Measurements from ENCODE around the gene HIF1AN.

HIF1AN gene

DNA sequence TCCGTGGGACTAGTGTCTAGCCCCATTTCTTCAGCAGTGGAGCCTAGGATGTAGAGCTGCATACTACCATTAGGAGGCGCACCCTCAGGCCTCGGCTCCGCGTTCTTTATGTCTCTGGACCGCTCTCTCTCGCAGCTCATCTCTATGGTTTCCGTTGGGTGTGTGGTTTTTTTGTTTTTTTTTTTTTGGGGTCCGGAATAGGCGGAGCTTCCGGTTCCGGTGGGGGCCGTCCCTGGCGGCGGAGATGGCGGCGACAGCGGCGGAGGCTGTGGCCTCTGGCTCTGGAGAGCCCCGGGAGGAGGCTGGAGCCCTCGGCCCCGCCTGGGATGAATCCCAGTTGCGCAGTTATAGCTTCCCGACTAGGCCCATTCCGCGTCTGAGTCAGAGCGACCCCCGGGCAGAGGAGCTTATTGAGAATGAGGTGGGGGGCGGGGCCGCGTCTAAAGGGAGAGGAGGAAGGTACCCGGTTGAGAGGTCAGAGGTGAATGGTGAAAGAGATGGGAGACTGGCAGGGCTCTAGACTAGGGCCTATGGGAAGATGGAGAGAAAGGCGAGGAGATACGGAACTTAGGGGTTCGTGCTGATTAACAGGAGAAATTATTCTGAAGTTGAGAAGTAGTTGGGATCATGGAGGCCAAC is at the start of gene HIF1AN:
Gene HIF1AN (plus strand): TSS at position 229 of the 639 bp plus-strand sequence. CDS start 16 bp downstream, at position 245.
- peak; percentile 99 for ATAC-seq
- peak; percentile 88 for DNase-seq

DNA sequence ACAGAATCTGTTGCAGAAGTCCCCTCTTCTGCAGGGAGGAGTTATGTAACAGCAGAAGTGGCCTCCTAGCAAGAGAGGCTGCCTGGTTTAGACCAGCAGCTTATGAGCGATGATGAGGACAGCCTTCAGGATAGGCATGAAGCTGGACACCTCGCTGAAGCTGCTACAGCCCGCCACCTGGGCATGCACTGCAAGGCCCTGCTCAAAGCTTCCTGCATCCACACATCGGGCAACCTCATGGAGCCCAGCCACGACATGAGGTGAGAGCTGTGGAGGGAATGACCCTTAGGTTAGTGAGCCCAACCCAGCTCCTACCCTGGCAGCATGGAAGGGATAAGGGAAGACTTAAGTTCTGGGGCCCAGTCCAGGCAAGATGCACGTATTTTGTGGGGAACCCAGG is 48.2 kb upstream of the HIF1AN start:
- no peak for DNase-seq
- ATAC-seq: no peak

DNA sequence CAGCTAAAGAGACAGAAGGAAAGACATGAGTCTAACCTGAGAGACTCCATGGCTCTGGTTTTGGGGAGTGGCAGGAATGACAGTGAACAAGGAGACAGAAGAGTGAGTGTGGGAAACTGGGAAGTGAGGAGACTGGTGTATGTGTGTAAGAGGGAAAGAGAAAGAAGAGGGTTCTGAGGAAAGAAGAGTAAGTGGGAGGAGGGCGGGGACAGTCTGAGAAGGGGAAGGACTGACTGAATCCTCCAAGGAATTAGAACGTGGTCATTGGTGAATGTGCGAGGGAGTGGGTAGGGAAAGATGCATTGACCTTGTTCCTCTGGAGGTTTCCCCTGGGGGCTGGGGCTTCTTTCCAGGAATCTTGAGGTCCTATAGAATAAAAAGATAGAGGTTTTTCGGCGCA is 46.3 kb upstream of the HIF1AN start:
- ATAC-seq (no peak), DNase-seq (no peak)

DNA sequence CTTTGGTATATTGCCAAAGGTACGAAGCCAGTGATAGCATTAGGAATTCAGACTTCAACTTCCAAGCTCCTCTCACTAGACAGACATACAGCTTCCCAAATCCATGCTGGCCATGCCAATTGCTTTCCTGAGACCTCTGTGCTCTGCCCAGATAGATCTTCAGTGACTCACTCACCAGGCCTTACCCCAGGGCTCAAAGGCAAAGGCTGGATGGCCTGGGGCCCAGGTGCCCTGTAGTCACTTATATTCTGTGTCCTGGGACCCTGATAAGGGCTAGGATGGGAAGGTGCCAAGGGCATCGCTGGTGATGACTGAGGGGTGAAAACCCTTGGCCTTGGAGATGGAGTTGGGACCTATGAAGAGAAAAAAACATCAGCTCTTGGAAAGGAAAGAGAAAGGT is 45.2 kb upstream of the HIF1AN start:
- DNase-seq: no peak
- ATAC-seq: no peak

DNA sequence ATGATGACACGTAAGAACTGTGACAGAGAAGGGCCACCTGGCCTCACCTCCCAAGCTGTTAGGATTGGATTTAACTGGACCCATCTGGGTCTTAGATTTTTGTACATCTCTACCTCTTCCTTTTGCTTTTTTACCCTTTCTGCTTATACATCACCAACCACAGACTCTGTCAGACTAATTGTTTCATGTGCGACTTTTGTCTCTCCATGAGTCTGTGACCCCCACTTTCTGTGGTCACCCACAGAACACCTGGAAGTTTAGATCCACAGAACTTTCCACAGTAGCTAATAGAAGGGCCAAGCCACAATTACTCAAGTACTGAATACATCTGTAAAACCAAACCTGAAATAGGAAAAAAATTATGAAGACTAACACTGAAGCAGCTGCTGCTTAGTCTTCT is 39.2 kb upstream of the HIF1AN start:
- ATAC-seq (peak; percentile 67), DNase-seq (no peak)

DNA sequence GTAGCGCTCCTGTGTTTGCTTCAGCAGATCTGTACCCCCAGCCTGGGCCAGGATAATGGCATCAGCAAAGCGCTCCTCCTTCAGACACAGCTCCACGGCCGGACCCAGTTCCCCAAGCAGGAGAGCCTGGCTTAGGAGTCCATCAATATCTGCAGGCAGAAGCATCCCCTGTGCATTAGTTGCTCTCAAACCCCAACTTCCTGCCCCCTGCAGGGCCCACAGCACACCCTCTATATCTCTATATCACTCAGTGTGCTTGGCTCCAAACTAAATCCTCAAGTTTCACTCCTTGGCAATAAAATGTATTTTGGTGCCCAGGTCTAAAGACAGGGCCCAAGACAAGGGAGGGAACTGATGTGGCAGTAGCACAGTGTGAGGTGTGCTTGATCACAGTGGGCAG is 37.7 kb upstream of the HIF1AN start:
- ATAC-seq: no peak
- DNase-seq: no peak

DNA sequence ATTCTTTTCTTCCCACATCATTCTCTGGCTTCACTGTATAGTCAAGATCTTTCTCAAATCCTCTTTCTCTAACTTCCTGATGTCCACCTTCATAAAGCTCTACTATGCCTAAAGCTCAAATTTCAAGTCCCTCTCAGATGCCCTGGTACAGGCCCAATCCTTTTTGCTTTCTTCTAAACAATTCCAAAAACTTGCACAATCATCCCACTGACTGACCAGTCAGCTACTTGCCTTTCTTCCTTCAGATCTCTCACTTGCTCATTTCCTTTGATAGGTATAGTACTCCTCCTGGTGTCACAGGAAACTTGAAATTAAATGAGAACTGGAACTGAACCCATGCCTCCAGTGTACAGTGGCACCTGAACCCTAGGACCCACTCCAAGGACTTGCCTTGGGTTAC is 34.3 kb upstream of the HIF1AN start:
- ATAC-seq: no peak
- DNase-seq: no peak

DNA sequence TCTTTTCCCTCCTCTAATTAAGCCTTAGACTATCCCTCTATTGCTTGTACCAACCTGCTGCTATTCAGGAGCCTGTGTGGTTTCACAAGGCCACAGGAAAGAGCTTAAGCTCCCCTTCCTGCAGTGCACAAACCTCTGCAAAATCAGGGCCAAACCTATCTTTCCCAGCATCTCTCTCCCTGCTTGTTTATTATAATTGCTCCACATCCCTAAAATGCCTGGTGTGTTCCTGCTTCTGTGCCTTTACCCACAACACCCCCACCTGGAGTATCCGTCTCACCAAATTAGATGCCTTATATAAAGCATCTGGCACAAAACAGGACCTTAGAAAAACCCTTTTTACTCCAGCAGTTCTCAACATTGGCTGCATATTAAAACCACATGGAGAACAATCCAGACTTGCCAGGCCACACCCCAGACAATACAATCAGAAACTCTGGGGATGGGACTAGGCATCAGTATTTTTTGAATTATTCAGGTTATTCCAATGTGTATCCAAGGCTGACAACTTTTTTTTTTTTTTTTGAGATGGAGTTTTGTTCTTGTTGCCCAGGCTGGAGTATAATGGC is 32.7 kb upstream of the HIF1AN start:
- DNase-seq (no peak), ATAC-seq (no peak)

DNA sequence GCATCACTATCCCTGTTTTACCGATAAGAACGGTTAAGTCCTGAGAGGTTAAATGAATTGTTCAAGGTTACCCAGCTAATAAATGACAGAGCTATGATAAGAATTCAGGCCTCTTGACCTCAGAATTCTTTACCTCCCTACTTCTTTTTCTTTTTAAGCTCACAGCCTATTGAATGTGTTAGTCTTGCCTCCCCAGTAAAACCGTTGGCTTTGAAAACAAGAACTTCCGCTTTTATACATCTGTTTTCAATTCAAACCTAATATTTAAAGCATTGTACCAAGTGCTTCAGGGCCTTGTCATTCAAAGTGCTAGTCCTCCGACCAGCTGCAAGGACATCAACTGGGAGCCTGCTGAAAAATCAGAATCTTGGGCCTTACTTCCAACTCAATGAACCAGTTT is 31.6 kb upstream of the HIF1AN start:
- ATAC-seq (no peak), DNase-seq (no peak)

DNA sequence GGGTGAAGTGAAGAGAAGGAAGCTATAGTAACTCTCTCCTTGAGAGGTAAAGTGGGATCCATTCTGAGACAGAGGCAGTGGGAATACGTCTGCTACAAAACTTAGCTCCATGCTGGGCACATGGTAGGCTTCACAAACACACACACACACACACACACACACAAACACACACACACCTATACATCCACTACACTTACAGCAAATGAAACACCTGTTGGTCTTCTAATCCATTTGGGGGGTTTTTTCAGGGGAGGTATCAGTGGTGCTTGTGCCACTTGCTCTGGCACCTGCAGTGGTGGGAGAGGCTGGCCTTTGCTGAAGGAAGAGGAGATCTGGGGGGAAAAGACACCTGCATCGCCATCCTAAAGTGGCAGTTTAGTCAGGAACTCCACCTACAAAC is 30.6 kb upstream of the HIF1AN start:
- no peak for ATAC-seq
- DNase-seq: no peak

DNA sequence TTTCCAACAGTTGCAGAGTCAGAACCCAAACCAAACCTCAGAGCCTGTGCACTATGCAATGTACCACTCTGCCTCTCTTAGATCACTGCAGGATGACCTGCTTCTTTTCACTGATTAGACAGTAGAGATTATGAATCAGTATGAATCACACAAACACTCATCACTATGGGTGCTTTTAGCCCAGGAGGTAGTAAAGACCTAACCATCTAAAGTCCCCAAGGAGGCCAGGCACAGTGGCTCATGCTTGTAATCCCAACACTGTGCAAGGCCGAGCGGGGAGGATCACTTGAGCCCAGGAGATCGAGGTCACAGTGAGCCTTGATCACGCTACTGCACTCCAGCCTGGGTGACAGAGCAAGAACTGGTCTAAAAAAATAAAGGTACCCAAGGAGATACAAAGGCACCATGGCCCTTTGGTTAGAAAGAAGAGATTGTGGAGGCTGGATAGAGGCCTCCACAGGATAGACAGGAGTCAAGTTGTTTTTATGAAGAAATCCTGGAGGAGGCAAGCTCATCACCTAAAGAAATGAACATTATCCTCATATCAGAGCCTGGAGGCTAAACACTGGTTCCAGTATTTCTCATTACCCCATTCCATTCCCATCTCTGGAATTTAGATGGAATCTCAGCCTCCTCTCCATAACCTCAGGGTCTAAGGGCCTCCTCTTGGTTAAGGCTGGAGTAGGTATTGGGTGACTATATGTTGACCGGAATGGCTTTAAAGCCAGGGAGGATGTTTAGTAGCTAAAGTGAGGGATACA is 29.0 kb upstream of the HIF1AN start:
- ATAC-seq: peak; percentile 81
- peak; percentile 40 for DNase-seq

DNA sequence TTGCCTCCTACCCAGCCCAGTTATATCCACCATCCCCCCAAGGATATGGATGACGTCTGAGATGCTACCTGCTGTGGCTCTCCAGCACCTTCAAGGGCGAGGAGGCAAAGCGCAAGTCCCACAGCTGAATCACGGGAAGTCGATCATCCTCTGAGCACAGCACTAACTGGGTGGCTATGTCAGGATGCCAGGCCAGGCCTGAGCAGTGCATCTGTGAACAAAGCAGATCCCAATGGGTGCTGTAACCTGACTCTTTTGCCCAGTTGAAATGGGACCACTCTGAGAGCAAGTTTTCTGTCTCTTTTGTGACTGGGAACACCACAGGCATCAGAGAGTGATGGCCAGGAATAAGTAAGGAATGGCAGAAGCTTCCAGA is 28.4 kb upstream of the HIF1AN start:
- ATAC-seq (no peak), DNase-seq (no peak)

DNA sequence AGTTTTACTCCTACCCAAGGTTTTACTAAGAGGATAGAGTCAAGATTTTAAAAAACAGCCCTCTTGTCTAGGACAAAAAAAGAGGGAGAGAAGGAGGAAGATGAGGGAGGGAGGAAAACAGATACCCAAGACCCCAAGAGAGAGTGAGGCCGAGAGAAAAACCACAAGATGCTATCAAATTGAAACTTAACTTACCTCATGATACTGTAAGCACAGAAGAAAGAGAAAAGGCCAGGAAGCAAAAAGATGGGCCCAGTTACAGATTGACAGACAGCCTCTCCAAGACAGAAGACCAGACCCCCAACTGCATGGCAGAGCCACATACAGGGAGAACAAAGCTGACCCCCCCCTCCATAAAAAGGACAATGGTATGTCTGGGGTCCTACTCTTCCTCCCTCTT is 27.5 kb upstream of the HIF1AN start:
- ATAC-seq: no peak

DNA sequence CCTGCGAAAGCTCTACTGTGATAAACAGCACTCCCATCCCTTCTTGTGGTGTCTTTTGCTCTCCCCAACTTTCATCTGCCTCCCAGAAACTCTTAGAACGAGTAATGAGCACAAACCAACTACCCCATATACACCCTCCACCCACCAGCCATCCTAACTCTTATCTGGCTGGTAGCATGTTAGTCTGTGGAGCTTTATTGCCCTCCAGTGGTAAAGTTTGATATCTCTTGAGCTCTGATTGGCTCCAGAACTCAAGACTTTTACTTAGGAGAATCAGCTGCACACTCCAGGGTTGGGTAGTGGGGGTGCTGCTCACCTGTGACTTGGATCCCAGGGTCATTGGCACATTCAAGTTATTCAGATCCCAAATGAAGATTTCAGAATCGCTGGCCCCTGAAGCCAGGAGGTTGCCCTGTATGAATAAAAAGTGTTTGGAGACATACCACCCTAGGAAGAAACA is 27.0 kb upstream of the HIF1AN start:
- ATAC-seq: peak; percentile 33
- no peak for DNase-seq

More for the DNA sequence above, 27.5 kb upstream of the HIF1AN start:
- no peak for DNase-seq

DNA sequence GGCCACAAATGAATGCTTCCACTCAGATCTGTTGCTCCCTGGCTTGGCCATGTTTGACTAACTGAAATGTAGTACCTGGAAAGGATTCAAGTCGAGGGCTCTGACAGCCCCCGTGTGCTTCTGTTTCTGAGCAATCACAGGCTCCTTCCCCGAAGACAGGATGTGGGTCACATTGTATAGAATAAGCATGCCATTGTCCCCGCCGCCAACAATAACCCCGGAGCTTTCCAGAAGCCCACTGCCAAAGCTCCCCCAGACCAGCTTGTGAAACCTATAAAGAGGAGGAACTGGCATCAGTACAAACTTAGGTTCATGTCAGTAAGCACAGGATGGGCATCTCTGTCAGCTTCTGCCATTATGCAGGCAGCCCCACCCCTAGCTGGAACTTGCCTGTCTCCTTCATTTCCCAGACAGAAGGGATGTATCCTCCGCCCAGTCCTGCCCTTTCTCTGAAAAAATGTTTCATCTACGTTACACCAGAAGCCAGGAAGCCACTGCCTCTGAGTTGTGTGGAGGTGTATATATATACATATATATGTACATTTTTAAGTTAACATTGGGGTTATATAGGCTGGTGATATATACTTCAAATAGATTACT is 26.4 kb upstream of the HIF1AN start:
- ATAC-seq (peak; percentile 11), DNase-seq (peak; percentile 55)

DNA sequence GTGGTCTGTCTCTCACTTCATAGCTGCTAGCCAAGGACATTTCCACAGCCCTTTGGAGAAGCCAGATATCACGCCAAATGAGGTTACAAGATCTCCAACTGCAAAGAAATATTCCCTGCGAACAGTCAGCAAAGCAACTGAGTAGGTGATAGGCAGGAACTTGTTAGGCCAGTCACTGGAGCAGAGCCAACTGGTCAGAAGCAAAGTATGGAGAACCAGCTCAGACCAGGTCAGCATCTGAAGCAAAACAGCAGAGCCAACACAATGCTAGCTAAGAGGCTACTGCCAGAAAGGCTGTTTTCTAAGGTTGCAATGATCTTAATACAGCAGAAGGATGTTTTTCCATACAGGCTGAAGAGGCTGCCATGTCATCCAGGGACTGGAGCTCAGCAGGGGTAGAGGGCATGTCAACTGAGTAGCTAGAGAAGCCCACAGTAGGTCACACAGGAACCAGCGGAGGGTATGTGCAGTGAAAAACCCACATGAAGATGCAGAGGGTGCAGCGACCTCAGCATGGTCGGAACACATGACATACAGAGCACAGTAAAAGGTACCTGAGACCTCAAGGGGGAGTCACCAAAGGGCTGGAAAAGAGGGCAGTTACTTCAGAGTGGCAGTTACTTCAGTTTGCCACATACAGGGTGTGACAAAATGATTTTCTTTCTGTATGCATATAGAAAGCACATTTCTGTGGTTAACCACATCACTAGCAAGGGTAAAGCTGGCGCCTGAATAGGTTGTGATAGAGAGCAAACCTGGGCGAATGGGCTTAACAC is 25.0 kb upstream of the HIF1AN start:
- peak; percentile 67 for DNase-seq
- peak; percentile 85 for ATAC-seq

DNA sequence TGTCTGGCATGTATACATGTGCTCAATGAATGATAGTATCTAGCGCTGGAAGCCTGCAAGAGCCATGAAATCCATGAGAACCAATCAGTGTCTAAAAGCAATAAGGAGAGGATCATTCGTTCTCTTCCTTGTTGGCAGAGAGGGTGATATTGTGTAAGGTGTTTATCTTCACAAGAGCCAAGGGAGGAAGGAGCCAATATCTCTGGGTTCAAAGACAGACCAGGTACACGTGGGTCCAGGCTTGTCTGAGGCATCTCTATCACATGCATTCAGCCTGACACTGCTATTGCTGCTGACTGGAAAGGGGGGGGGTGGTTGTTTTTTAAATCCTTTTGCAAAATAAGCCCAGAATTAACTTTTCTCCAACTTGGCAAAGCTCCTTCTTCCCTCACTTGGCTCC is 20.1 kb upstream of the HIF1AN start:
- ATAC-seq: no peak
- DNase-seq: no peak

DNA sequence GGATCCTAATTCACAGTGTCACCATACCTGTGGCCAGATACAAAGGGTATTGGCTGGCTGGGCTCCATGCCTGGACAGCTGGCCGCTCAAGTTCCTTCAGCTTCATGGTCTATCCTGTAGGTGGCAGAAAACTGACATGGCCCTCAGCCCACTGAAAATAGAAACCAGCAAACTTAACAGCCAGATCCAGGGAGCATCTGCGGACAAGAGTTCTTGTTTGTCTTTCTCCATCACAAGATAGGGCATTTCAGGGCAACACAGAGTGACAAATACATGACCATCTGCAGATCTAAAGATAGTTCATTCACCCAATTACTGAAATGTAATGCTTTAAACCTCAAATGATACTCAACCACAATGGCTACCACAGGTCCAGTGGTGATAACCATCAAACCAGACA is 18.9 kb upstream of the HIF1AN start:
- ATAC-seq (no peak), DNase-seq (no peak)

DNA sequence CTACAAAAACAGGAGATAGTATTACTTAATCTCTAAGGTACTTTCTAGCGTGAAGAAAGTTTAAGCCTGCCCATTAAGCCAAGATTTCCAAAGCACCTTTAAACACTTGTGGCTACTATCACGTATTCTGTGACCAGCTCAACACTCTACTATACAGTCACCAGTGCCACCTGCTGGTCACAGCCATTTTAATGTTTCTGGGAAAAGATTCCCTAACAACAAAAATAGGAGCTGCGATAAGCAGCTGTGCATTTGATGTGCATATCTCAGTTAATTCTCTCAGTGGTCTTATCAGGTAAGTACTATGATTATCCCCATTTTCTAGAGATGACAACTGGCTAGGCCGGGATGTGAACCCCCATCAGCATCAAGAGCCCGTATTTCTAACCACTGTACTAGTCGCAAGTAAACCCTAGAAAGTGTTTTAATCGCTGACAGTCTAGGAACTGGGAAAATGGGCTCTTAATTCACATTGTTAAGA is 16.9 kb upstream of the HIF1AN start:
- ATAC-seq: peak; percentile 63

DNA sequence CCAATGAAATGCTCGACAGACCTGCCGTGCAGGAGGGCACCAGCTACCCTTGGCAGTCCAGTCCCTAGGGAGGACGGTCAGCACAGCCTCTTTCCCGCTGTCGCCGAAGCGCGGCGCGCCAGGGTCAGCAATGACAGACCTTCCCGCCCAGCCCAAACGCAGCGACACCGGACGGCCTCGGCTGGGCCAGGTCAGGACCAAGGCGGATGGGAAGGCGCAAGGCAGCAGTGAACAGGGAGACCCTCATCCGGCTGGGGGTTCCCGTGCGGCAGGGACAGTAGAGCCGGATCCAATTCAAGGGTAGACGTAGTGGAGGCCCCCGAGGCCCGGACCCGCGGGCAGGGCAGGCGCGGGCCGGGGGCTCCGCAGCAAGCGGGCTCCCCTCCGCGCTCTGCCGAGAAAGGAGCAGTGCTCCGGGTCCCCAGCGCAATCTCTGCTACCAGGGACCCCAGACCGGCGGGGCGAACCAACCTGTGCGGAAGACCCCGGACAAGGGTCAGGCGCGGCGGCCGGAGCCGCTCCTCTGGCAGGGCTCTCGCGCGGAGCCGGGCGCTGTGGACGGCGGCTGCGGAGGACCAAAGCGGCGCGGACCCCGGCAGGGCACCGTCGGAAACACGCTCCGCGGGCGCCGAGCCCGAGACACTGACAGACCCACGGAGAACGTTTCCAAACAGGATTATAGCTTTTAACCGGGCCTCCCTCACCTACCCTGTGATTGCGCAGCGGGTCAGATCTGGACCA is 16.3 kb upstream of the HIF1AN start, which contains the start of gene SEC31B:
Gene SEC31B (minus strand): TSS at position 551 of the 741 bp plus-strand sequence. CDS start 2,909 bp downstream, outside the sequence.
- ATAC-seq: peak; percentile 6

More for the DNA sequence above, 16.9 kb upstream of the HIF1AN start:
- DNase-seq: peak; percentile 77

DNA sequence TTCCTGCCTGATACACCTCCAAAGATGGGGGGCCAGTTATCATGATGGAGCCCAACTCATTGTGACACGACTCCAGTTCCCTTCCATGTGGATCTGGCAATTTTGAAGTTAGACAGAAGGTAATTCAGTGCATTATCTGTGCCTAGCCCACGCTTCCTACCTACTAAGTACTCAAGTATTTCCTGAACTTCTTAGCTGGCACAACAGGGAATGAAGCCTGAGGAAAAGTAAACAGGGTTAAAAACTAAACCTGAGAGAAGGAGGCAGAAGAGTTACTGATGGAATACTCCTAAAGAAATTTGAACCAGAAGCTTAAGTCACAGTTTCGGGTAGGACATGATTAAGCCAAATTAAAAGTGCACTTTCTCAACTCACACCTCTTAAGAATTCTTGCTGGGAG is 14.9 kb upstream of the HIF1AN start:
- ATAC-seq (no peak), DNase-seq (no peak)

More for the DNA sequence above, 16.3 kb upstream of the HIF1AN start, which contains the start of gene SEC31B:
- no peak for DNase-seq

Measured in stimulated activated naive CD8-positive, alpha-beta T cell treated with anti-CD3 and anti-CD28 coated beads, Interleukin-15, Interleukin-2, amounts not matched to agents 100 U/mL and 50 U/mL, for 24 hours (primary cell).